GM18508 (cell line): Measurements from ENCODE around the gene ALB.

ENCODE experiments used
- ATAC-seq: cut with Tn5 transposase; IDR thresholded peaks from one replicate; pipeline ENCODE4 v1.9.1; 2021; ENCODE audit warnings: moderate number of reproducible peaks; ENCODE audit not compliant: insufficient read depth, unreplicated experiment

ALB gene

GRCh38 chr4:73407227-73407673 is 3.2 kb downstream of the ALB start:
- no peak for ATAC-seq

- no peak for ATAC-seq
These were observed 4.2 kb downstream of the ALB start for GRCh38 chr4:73408181-73408867.

GRCh38 chr4:73409012-73409862 is 5.2 kb downstream of the ALB start:
- ATAC-seq = no peak

GRCh38 chr4:73409978-73410548 is 6.0 kb downstream of the ALB start:
- ATAC-seq = no peak

DNA sequence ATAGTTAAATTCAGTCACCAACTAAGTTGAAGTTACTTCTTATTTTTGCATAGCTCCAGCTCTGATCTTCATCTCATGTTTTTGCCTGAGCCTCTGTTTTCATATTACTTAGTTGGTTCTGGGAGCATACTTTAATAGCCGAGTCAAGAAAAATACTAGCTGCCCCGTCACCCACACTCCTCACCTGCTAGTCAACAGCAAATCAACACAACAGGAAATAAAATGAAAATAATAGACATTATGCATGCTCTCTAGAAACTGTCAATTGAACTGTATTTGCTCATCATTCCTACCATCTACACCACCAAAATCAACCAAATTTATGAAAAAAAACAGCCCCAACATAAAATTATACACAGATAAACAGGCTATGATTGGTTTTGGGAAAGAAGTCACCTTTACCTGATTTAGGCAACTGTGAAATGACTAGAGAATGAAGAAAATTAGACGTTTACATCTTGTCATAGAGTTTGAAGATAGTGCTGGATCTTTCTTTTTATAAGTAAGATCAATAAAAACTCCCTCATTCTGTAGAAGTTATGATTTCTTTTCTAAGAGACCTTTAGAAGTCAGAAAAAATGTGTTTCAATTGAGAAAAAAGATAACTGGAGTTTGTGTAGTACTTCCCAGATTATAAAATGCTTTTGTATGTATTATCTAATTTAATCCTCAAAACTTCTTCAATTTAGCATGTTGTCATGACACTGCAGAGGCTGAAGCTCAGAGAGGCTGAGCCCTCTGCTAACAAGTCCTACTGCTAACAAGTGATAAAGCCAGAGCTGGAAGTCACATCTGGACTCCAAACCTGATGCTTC is 7.0 kb downstream of the ALB start:
- ATAC-seq = no peak

DNA sequence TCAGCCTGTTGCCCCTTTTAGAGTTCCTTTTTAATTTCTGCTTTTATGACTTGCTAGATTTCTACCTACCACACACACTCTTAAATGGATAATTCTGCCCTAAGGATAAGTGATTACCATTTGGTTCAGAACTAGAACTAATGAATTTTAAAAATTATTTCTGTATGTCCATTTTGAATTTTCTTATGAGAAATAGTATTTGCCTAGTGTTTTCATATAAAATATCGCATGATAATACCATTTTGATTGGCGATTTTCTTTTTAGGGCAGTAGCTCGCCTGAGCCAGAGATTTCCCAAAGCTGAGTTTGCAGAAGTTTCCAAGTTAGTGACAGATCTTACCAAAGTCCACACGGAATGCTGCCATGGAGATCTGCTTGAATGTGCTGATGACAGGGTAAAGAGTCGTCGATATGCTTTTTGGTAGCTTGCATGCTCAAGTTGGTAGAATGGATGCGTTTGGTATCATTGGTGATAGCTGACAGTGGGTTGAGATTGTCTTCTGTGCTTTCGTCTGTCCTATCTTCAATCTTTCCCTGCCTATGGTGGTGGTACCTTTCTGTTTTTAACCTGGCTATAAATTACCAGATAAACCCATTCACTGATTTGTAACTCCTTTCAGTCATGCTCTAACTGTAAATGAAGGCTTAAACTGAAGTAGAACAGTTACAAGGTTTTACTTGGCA is 7.8 kb downstream of the ALB start:
- no peak for ATAC-seq

DNA sequence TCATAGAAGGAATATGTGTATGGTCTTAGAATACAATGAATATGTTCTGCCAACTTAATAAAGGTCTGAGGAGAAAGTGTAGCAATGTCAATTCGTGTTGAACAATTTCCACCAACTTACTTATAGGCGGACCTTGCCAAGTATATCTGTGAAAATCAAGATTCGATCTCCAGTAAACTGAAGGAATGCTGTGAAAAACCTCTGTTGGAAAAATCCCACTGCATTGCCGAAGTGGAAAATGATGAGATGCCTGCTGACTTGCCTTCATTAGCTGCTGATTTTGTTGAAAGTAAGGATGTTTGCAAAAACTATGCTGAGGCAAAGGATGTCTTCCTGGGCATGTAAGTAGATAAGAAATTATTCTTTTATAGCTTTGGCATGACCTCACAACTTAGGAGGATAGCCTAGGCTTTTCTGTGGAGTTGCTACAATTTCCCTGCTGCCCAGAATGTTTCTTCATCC is 9.2 kb downstream of the ALB start:
- no peak for ATAC-seq

DNA sequence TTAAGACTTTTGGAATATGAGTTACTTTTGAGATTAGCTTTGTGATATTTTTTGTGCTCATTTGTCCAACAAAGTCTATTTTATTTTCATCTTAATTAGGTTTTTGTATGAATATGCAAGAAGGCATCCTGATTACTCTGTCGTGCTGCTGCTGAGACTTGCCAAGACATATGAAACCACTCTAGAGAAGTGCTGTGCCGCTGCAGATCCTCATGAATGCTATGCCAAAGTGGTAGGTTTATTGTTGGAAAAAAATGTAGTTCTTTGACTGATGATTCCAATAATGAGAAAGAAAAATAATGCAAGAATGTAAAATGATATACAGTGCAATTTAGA is 10.8 kb downstream of the ALB start:
- ATAC-seq = no peak

GRCh38 chr4:73415807-73416238 is 11.7 kb downstream of the ALB start:
- no peak for ATAC-seq

DNA sequence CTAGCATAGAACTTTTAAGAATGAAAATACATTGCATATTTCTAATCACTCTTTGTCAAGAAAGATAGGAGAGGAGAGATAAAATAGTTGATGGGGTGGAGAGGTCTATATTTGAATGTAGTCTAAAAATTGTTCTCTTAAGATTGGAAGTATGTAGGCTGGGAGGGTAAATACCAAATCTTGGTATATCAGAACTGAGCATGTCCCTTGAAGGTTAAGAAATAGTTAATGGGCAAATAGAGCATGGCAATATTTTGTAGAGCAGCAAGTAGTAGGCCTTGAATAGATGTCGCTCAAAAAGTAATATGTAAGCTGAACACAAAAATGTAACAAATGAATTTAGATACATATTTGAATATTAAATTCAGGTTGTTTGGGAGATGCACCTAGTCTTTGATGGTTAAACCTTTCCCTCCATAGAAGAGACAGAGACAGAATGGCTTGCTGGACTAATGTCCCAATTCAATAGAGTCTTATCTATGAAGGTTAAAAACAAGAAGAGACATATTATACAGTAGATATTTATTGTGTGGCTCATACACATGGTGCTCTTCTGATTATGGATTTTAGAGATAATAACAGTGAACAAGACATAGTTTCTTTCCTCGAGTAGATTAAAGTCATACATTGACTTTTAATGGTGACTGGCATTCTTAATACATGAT is 12.5 kb downstream of the ALB start:
- no peak for ATAC-seq

GRCh38 chr4:73417342-73417741 is 13.3 kb downstream of the ALB start:
- ATAC-seq = no peak

- ATAC-seq = no peak
These were observed 13.9 kb downstream of the ALB start for GRCh38 chr4:73417973-73418372.

DNA sequence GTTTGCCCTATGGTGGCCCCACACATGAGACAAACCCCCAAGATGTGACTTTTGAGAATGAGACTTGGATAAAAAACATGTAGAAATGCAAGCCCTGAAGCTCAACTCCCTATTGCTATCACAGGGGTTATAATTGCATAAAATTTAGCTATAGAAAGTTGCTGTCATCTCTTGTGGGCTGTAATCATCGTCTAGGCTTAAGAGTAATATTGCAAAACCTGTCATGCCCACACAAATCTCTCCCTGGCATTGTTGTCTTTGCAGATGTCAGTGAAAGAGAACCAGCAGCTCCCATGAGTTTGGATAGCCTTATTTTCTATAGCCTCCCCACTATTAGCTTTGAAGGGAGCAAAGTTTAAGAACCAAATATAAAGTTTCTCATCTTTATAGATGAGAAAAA is 14.6 kb downstream of the ALB start:
- ATAC-seq = no peak

- ATAC-seq = no peak
These were observed 15.3 kb downstream of the ALB start for GRCh38 chr4:73419106-73420038.

GRCh38 chr4:73420615-73421014 is 16.5 kb downstream of the ALB start:
- ATAC-seq = no peak

DNA sequence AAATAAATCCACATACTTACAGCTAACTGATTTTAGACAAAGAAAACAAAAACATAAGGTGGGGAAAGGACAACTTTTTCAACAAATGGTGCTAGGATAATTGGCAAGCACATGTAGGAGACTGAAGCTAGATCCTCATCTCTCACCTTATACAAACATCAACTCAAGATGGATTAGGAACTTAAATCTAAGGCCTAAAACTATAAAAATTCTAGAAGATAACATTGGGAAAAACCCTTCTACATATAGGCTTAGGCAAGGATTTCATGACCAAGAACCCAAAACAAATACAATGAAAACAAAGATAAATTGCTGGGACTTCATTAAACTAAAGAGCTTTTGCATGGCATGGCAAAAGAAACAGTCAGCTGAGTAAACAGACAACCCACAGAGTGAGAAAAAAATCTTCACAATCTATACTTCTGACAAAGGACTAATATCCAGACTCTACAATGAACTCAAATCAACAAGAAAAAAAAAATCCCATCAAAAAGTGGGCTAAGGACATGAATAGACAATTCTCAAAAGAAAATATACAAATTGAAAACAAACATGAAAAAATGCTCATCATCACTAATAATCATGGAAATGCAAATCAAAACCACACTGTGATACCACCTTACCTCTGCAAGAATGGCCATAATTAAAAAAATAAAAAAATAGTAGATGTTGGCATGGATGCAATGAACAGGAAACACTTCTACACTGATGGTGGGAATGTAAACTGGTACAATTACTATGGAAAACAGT is 17.8 kb downstream of the ALB start:
- no peak for ATAC-seq

DNA sequence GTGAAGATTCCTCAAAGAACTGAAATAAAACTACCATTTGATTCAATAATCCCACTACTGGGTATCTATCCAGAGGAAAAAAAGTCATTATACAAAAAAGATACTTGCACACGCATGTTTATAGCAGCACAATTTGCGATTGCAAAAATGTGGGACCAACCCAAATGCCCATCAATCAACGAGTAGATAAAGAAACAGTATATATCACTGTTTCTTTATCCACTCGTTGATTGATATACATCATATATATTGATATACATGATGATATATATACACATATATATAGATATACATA is 18.3 kb downstream of the ALB start:
- no peak for ATAC-seq

GRCh38 chr4:73423184-73423583 is 19.1 kb downstream of the ALB start:
- ATAC-seq = no peak
